ENCODE data around the gene RBM23. TPM values are rescaled to one million over a fixed set of nuclear protein-coding genes. Genes with fewer than 3 reads are reported as not detected.
A peak's percentile ranks its signal among the peaks of the same experiment; 100 is the strongest.

The RBM23 gene
- polyA plus RNA-seq, 3 donors = 76.7 to 89.7 (median 85.7) TPM

DNA sequence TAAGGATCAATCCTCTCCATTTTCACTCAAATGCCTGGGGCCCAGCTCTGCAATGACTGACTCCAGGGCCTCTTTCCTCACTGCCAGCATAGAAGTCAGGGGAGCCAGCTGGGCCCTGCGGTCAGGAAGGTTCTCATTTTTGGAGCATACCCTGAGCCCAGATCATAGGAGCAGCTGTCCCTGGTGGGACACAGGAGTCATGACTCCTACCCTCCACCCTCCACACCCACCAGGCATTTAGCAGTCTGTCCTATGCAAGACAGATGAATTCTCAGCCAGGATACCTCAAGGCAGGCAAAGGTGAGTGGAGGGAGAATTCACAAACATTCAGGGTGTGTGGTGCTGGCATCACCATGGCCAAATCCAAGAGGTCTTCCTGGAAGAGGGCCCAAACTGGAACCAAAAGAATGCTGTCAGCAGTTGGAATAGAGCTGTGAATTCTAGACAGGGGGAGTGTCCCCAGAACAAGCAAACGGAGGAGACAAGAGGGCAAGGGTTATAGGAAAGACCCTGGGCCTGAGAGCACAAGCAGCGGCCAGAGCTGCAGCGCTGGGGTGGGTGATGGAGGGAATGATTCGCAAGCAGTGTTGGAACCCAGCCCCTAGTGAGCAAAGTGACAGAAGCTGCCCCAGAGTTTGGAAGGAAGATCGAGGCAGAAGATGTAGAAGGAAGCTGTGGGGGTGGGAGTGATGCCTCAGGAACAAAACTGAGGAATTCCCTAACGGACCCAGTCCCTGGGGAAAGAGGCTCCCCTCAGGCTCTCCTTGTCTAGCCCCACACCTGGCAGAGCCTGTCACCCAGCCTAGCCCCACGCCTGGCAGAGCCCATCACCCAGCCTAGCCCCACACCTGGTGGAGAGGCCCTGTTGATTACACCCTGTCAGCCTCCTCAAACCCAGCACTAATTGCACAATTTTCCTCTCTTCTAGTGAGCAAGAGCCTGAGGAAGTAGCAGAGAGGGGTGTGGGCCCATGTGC, 40.4 kb downstream of the RBM23 start:
- H3K9ac ChIP-seq (ENCODE audit: insufficient read depth, low read length, poor library complexity, severe bottlenecking) = no peak overlapping the region
- peaks cover 0 to 10% of the 10 kb centered on the region in 2 donors for H3K27me3 ChIP-seq (ENCODE audit: control insufficient read depth in 2 of 2, insufficient read depth in 2 of 2, low read length in 2 of 2)
- H3K4me2 ChIP-seq (replicated peaks; ENCODE audit: extremely low read depth, low read length, poor library complexity, severe bottlenecking) = no peak overlapping the region
- H3K79me2 ChIP-seq (ENCODE audit: insufficient read depth, low read length) = peaks cover 5% of the 10 kb centered on the region
- H3K4me1 ChIP-seq (ENCODE audit: control insufficient read depth in 1 of 2, insufficient read depth in 2 of 2, low read length in 2 of 2) = peaks cover 0 to 6% of the 10 kb centered on the region in 2 donors
- no peak overlapping the region for H3K27ac ChIP-seq (ENCODE audit: low read depth in 1 of 2, low read length in 2 of 2)
- H2AFZ ChIP-seq (ENCODE audit: insufficient read depth, low read depth, low read length, poor library complexity, severe bottlenecking) = no peak overlapping the region
- intact Hi-C loops (cut with micrococcal nuclease) = no loop called here
- H4K20me1 ChIP-seq (ENCODE audit: insufficient read depth, low read length) = peaks cover 33% of the 10 kb centered on the region
- Mint-ChIP-seq H3K4me3 (no peak overlapping the region), H3K36me3 (peaks cover 55 to 60% of the 10 kb centered on the region in 2 donors), H3K27me3 (ENCODE audit: low read depth in 3 of 3) (peaks cover 10 to 16% (median 13%) of the 10 kb centered on the region in 3 donors), H3K27ac (peak overlapping the region in 6 of 7 donors; percentile 6 to 81 (median 53)), H3K9me3 (peaks cover 0 to 4% (median 0%) of the 10 kb centered on the region in 7 donors), H3K4me1 (peaks cover 26% of the 10 kb centered on the region)
- no peak overlapping the region for H3K4me3 ChIP-seq (replicated peaks in 1 of 3; ENCODE audit: low read depth in 2 of 3, low read length in 3 of 3)
- no peak for TF ChIP-seq CTCF (IDR thresholded peaks at IDR 0.05)
- H3K36me3 ChIP-seq (replicated peaks in 1 of 2; ENCODE audit: control insufficient read depth in 1 of 2, insufficient read depth in 2 of 2, low read length in 2 of 2) = peaks cover 54 to 61% of the 10 kb centered on the region in 2 donors
- no peak for DNase-seq
- no peaks in the 10 kb centered on the region for H3K9me3 ChIP-seq (replicated peaks in 1 of 2; ENCODE audit: control insufficient read depth in 1 of 2, insufficient read depth in 1 of 2, low read length in 2 of 2)
- 82% methylated on average over 5 of the region's 8 CpGs for WGBS (ENCODE audit: insufficient coverage)

- H3K9me3 Mint-ChIP-seq = peaks cover 0 to 4% (median 0%) of the 10 kb centered on the region in 7 donors
- no peak overlapping the region for H3K9ac ChIP-seq (ENCODE audit: insufficient read depth, low read length, poor library complexity, severe bottlenecking)
- intact Hi-C loops (cut with micrococcal nuclease) = no loop called here
- no peak overlapping the region for H3K4me2 ChIP-seq (replicated peaks; ENCODE audit: extremely low read depth, low read length, poor library complexity, severe bottlenecking)
- H3K4me3 ChIP-seq (replicated peaks in 1 of 3; ENCODE audit: low read depth in 2 of 3, low read length in 3 of 3) = no peak overlapping the region
- peaks cover 57 to 67% of the 10 kb centered on the region in 2 donors for H3K36me3 ChIP-seq (replicated peaks in 1 of 2; ENCODE audit: control insufficient read depth in 1 of 2, insufficient read depth in 2 of 2, low read length in 2 of 2)
- peaks cover 18% of the 10 kb centered on the region for H3K79me2 ChIP-seq (ENCODE audit: insufficient read depth, low read length)
- H3K4me3 Mint-ChIP-seq = no peak overlapping the region
- H3K27ac ChIP-seq (ENCODE audit: low read depth in 1 of 2, low read length in 2 of 2) = no peak overlapping the region
- peaks cover 28% of the 10 kb centered on the region for H3K4me1 Mint-ChIP-seq
- H3K27me3 ChIP-seq (ENCODE audit: control insufficient read depth in 2 of 2, insufficient read depth in 2 of 2, low read length in 2 of 2) = peaks cover 0 to 2% of the 10 kb centered on the region in 2 donors
- H3K9me3 ChIP-seq (replicated peaks in 1 of 2; ENCODE audit: control insufficient read depth in 1 of 2, insufficient read depth in 1 of 2, low read length in 2 of 2) = no peaks in the 10 kb centered on the region
- H4K20me1 ChIP-seq (ENCODE audit: insufficient read depth, low read length) = peaks cover 44% of the 10 kb centered on the region
- WGBS (ENCODE audit: insufficient coverage) = 98% methylated on average over 21 of the region's 22 CpGs
- no peak for DNase-seq
- peaks cover 8 to 16% of the 10 kb centered on the region in 2 donors for H3K4me1 ChIP-seq (ENCODE audit: control insufficient read depth in 1 of 2, insufficient read depth in 2 of 2, low read length in 2 of 2)
- peaks cover 58 to 67% of the 10 kb centered on the region in 2 donors for H3K36me3 Mint-ChIP-seq
- no peak overlapping the region for H2AFZ ChIP-seq (ENCODE audit: insufficient read depth, low read depth, low read length, poor library complexity, severe bottlenecking)
- TF ChIP-seq CTCF (IDR thresholded peaks at IDR 0.05) = no peak
- peaks cover 3 to 6% (median 5%) of the 10 kb centered on the region in 3 donors for H3K27me3 Mint-ChIP-seq (ENCODE audit: low read depth in 3 of 3)
- H3K27ac Mint-ChIP-seq = no peak overlapping the region
Observed at GRCh38 chr14:22877000-22877501, 41.9 kb downstream of the RBM23 start.

All from CD14-positive monocyte (primary cell).